HepG2 (cell line): Measurements from ENCODE around the gene EIF6. TPM values are rescaled to one million over a fixed set of nuclear protein-coding genes. Genes with fewer than 3 reads are reported as not detected.

ENCODE experiments used
- ARNT ChIP-seq: fragments of 450-650 bp; IDR thresholded peaks from 2 replicates; pipeline ENCODE4 v1.6.1; 2017
- FOXA1 ChIP-seq, 2 experiments: fragments of 450-650 bp in 1 of 2; sonication (generic) in 1 of 2; formaldehyde crosslinking in 1 of 2; IDR thresholded peaks; 2 replicates each; pipeline versions ENCODE4 v1.4.0 to v1.6.1; 2016 to 2020; ENCODE audit warnings: missing genetic modification reagents in 1 of 2
- HCFC1 ChIP-seq: fragments of 150-350 bp; IDR thresholded peaks from 2 replicates; pipeline ENCODE4 v1.6.1; 2014; ENCODE audit warnings: low read depth, low read length
- HDAC1 ChIP-seq: sonication (generic); formaldehyde crosslinking; IDR thresholded peaks from 2 replicates; pipeline ENCODE4 v1.5.1; 2020; ENCODE audit warnings: mild to moderate bottlenecking, missing genetic modification reagents
- HHEX ChIP-seq: IDR thresholded peaks from 2 replicates; pipeline ENCODE4 v1.6.1; 2016; ENCODE audit warnings: control low read depth
- KDM5A ChIP-seq: fragments of 200-600 bp; sonication (generic); IDR thresholded peaks from 2 replicates; pipeline ENCODE4 v1.7.0; 2018; ENCODE audit warnings: antibody characterized with exemption, mild to moderate bottlenecking, low read length, borderline replicate concordance
- NR1H2 ChIP-seq: sonication (generic); formaldehyde crosslinking; IDR thresholded peaks from 2 replicates; pipeline ENCODE4 v1.8.1; 2022; ENCODE audit warnings: low read depth, missing genetic modification reagents, borderline replicate concordance
- PAF1 ChIP-seq: IDR thresholded peaks from 2 replicates; pipeline ENCODE4 v1.6.1; 2016; ENCODE audit warnings: missing genetic modification reagents, missing compliant biosample characterization
- RAD21 ChIP-seq: fragments of 450-650 bp; formaldehyde crosslinking; IDR thresholded peaks from 2 replicates; pipeline ENCODE4 v1.5.0; 2020; ENCODE audit warnings: mild to moderate bottlenecking
- RBFOX2 ChIP-seq: fragments of 200-400 bp; formaldehyde crosslinking; IDR thresholded peaks from 2 replicates; pipeline ENCODE4 v1.6.1; 2017; ENCODE audit warnings: low read depth, mild to moderate bottlenecking, low read length
- RORA ChIP-seq: sonication (generic); formaldehyde crosslinking; IDR thresholded peaks from 2 replicates; pipeline ENCODE4 v1.5.0; 2020; ENCODE audit warnings: mild to moderate bottlenecking, missing genetic modification reagents, moderate library complexity
- ZEB1 ChIP-seq: IDR thresholded peaks from 2 replicates; pipeline ENCODE4 v1.6.1; 2012; ENCODE audit warnings: mild to moderate bottlenecking, low read depth, inconsistent platforms; ENCODE audit not compliant: insufficient replicate concordance
- polyA plus RNA-seq, 8 experiments: library from polyadenylated mRNA; depleted of rRNA in 3 of 8; stranded (reverse) in 7 of 8; unstranded in 1 of 8; fragments of >200 nt; fragmentation: Illumina TruSeq in 4 of 8; extraction: Trizol in 4 of 8; gene quantifications; 2 replicates each; pipeline versions ENCODE4 v1.2.1 to v1.2.3, GENCODE V29; 2011 to 2016; ENCODE audit warnings: low read depth in 4 of 8, missing spikeins in 1 of 8, mixed read lengths in 1 of 8; ENCODE audit not compliant: insufficient read depth in 1 of 8
- total RNA-seq, 5 experiments: library from RNA; depleted of rRNA; stranded (reverse); fragments of >200 nt; fragmentation: Illumina TruSeq; extraction: Trizol; gene quantifications; 2 replicates each; pipeline ENCODE4 v1.2.3, GENCODE V29; 2016; ENCODE audit warnings: low read depth in 1 of 5
- TF ChIP-seq, protein P1 (sequence below), 2 experiments: fragments of 450-650 bp in 1 of 2; sonication (generic) in 1 of 2; formaldehyde crosslinking in 1 of 2; IDR thresholded peaks; 2 replicates each; pipeline versions ENCODE4 v1.6.1 to v1.8.0; 2016 to 2022; ENCODE audit warnings: antibody characterized with exemption in 1 of 2, mild to moderate bottlenecking in 1 of 2, missing genetic modification reagents in 1 of 2
- TF ChIP-seq, protein P2 (sequence below): sonication (generic); formaldehyde crosslinking; IDR thresholded peaks from 2 replicates; pipeline ENCODE4 v1.4.0; 2020; ENCODE audit warnings: missing genetic modification reagents
- TF ChIP-seq, protein P3 (sequence below): IDR thresholded peaks from 2 replicates; pipeline ENCODE4 v1.6.1; 2016

Gene EIF6
- total and polyA plus RNA-seq, 2 of the 13 experiments (the other 11 are each of a cell fraction or from before 2014, with no cell fraction given): 462 to 466 TPM

DNA sequence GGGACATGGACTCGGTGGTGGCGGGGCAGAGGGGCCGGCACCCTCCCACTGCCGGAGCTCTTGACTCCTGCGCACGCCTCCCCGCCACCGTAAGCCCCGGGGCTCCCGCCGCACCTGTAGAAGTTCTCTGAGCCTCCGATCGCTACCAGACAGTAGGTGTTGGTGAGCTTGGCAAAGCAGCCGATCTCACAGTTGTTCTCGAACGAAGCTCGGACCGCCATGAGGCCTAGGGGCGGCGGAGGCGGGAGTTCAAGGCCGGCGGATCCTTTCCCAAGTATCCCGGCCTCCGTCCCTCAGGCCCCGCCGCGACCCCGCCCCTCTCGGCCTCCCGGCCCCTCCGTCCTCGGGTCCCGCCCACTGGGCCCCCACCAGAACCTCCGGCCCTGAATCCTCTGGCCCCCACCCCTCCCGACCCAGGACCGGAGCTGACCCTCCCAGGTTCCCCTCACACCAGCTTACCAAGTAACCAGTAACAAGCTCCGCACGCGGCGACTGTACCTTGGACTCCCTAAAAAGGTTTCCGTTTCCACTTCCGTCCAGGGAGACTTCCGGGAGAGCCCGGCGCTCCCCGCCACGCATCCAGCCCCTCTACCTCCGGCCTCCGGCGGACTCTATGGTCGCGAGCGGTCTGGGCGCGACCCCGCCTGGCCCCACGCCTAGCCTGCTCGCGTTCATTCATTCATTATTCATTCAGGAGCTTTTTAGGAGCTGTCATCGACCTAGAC is at the start of gene EIF6 (continued):
- TF ChIP-seq, protein P1, sequence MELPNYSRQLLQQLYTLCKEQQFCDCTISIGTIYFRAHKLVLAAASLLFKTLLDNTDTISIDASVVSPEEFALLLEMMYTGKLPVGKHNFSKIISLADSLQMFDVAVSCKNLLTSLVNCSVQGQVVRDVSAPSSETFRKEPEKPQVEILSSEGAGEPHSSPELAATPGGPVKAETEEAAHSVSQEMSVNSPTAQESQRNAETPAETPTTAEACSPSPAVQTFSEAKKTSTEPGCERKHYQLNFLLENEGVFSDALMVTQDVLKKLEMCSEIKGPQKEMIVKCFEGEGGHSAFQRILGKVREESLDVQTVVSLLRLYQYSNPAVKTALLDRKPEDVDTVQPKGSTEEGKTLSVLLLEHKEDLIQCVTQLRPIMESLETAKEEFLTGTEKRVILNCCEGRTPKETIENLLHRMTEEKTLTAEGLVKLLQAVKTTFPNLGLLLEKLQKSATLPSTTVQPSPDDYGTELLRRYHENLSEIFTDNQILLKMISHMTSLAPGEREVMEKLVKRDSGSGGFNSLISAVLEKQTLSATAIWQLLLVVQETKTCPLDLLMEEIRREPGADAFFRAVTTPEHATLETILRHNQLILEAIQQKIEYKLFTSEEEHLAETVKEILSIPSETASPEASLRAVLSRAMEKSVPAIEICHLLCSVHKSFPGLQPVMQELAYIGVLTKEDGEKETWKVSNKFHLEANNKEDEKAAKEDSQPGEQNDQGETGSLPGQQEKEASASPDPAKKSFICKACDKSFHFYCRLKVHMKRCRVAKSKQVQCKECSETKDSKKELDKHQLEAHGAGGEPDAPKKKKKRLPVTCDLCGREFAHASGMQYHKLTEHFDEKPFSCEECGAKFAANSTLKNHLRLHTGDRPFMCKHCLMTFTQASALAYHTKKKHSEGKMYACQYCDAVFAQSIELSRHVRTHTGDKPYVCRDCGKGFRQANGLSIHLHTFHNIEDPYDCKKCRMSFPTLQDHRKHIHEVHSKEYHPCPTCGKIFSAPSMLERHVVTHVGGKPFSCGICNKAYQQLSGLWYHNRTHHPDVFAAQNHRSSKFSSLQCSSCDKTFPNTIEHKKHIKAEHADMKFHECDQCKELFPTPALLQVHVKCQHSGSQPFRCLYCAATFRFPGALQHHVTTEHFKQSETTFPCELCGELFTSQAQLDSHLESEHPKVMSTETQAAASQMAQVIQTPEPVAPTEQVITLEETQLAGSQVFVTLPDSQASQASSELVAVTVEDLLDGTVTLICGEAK (IDR thresholded peaks at IDR 0.05): peak; percentile 51; the same call in 1 of the 2 replicates
- TF ChIP-seq, protein P1 (CRISPR knock-in tag; IDR thresholded peaks at IDR 0.05): peak; percentile 52; the same call in 1 of the 2 replicates
- TF ChIP-seq RAD21 (peak; percentile 44), FOXA1 (IDR thresholded peaks at IDR 0.05) (no peak), FOXA1 (CRISPR knock-in tag; IDR thresholded peaks at IDR 0.05) (no peak; the same call in 1 of the 2 replicates), NR1H2 (CRISPR knock-in tag) (peak; percentile 50; the same call in 1 of the 2 replicates), HCFC1 (peak; percentile 70), RBFOX2 (peak; percentile 93), RORA (CRISPR knock-in tag) (no peak), ARNT (no peak), KDM5A (peak; percentile 90), HHEX (no peak), ZEB1 (peak; percentile 89), HDAC1 (CRISPR knock-in tag) (peak; percentile 96), PAF1 (CRISPR knock-in tag) (no peak)
- TF ChIP-seq, protein P2, sequence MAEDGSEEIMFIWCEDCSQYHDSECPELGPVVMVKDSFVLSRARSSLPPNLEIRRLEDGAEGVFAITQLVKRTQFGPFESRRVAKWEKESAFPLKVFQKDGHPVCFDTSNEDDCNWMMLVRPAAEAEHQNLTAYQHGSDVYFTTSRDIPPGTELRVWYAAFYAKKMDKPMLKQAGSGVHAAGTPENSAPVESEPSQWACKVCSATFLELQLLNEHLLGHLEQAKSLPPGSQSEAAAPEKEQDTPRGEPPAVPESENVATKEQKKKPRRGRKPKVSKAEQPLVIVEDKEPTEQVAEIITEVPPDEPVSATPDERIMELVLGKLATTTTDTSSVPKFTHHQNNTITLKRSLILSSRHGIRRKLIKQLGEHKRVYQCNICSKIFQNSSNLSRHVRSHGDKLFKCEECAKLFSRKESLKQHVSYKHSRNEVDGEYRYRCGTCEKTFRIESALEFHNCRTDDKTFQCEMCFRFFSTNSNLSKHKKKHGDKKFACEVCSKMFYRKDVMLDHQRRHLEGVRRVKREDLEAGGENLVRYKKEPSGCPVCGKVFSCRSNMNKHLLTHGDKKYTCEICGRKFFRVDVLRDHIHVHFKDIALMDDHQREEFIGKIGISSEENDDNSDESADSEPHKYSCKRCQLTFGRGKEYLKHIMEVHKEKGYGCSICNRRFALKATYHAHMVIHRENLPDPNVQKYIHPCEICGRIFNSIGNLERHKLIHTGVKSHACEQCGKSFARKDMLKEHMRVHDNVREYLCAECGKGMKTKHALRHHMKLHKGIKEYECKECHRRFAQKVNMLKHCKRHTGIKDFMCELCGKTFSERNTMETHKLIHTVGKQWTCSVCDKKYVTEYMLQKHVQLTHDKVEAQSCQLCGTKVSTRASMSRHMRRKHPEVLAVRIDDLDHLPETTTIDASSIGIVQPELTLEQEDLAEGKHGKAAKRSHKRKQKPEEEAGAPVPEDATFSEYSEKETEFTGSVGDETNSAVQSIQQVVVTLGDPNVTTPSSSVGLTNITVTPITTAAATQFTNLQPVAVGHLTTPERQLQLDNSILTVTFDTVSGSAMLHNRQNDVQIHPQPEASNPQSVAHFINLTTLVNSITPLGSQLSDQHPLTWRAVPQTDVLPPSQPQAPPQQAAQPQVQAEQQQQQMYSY (CRISPR knock-in tag): no peak; the same call in 1 of the 2 replicates
- TF ChIP-seq, protein P3, sequence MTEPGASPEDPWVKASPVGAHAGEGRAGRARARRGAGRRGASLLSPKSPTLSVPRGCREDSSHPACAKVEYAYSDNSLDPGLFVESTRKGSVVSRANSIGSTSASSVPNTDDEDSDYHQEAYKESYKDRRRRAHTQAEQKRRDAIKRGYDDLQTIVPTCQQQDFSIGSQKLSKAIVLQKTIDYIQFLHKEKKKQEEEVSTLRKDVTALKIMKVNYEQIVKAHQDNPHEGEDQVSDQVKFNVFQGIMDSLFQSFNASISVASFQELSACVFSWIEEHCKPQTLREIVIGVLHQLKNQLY (CRISPR knock-in tag): no peak; the same call in none of the 2 replicates
